Tibial nerve (tissue), 4 donors: ENCODE data around the gene UTRN.

Source experiments
- EP300 ChIP-seq, 2 donors: sonication (generic); formaldehyde crosslinking; IDR thresholded peaks; one replicate each; pipeline ENCODE4 v1.6.1; 2017; ENCODE audit warnings: antibody characterized with exemption in 2 of 2, mild to moderate bottlenecking in 1 of 2
- TF ChIP-seq, protein P1 (sequence below), 5 experiments: fragments of 200-600 bp in 3 of 5; fragments of 450-650 bp in 2 of 5; sonication (generic) in 3 of 5; IDR thresholded peaks; one replicate each; pipeline ENCODE4 v1.5.1; 2016 to 2019; ENCODE audit warnings: antibody characterized with exemption in 5 of 5, mild to moderate bottlenecking in 3 of 5, moderate library complexity in 2 of 5

DNA sequence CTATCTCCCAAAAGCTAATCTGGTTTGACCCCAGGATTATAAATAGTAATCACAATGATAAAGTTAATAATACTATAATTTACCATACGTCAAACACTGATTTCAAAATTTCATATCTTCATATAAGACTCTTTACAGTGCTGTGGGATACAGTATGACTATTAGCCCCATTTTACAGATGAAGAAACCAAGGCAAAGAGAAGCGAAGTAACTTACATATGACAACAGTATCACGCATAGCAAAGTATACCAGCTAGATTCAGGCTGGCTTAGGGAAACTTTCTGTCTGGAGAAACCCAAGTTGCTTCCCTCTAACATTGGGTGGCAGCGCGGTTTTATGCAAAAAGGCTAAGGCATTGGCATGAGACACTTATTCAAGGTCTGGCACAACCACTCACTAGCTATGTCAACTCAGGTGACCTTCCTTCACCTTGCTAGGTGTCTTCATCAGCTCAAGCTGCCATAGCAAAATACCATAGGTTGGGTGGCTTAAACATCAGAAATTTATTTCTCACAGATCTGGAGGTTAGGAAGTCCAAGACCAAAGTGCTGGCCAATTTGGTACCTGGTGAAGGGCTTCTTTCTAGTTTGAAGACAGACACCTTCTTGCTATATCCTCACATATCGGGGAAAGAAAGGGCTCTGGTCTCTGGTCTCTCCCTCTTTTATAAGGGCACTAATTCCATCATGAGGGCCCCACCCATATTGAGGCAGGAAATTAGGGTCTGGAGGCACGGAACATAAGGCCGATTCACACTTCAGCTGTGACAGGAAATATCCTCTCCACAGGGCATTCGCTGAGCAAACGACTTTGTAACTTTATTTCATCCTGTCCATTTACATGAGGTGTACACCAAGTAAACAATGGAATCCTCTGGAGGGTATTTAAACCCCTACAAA lies 22.4 kb upstream of the UTRN start:
- TF ChIP-seq, protein P1, sequence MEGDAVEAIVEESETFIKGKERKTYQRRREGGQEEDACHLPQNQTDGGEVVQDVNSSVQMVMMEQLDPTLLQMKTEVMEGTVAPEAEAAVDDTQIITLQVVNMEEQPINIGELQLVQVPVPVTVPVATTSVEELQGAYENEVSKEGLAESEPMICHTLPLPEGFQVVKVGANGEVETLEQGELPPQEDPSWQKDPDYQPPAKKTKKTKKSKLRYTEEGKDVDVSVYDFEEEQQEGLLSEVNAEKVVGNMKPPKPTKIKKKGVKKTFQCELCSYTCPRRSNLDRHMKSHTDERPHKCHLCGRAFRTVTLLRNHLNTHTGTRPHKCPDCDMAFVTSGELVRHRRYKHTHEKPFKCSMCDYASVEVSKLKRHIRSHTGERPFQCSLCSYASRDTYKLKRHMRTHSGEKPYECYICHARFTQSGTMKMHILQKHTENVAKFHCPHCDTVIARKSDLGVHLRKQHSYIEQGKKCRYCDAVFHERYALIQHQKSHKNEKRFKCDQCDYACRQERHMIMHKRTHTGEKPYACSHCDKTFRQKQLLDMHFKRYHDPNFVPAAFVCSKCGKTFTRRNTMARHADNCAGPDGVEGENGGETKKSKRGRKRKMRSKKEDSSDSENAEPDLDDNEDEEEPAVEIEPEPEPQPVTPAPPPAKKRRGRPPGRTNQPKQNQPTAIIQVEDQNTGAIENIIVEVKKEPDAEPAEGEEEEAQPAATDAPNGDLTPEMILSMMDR (IDR thresholded peaks at IDR 0.05) = no peak
- TF ChIP-seq EP300 (IDR thresholded peaks at IDR 0.05) = no peak
